Epithelial cell of proximal tubule (primary cell): ENCODE data around the gene VEZF1. TPM values are rescaled to one million over a fixed set of nuclear protein-coding genes. Genes with fewer than 3 reads are reported as not detected.
"Not testable (repeated sequence)": the region's sequence is repeated elsewhere in the genome, so short reads cannot be mapped to it uniquely, and the experiment has no call there.

Source experiments
- DNase-seq: peaks from one replicate; pipeline ENCODE4 v3.0.0-alpha.2; 2011; ENCODE audit warnings: low read depth
- H3K4me3 ChIP-seq: 2 replicates; pipeline ENCODE4 v1.5.1; 2011; ENCODE audit warnings: low read depth, mild to moderate bottlenecking, low read length
- CTCF ChIP-seq: conservative IDR thresholded peaks from 2 replicates; pipeline ENCODE4 v1.5.1; 2012; ENCODE audit warnings: low read depth, mild to moderate bottlenecking, low read length
- total RNA-seq: library from RNA; depleted of rRNA; stranded (reverse); fragments of >200 nt; gene quantifications from 2 replicates; pipeline ENCODE4 v1.2.3, GENCODE V29; 2015

VEZF1 gene
- total RNA-seq, 1 donor from 2014 or later, result 54.6 TPM

DNA sequence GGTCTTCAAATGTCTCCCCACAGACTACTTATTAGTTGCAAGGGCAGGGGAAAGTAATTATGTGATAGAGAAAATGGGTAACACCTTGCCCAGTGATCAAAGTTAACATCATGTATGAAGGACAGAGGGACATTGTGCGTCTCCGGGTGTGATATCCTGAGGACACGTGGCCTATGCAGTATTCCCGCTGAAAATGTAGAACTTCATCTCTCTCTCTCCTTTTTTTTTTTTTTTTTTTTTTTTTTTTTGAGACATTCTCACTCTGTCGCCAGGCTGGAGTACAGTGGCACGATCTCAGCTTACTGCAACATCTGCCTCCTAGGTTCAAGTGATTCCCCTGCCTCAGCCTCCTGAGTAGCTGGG, 24.9 kb downstream of the VEZF1 start:
- no peak for DNase-seq
- no peak overlapping the region for H3K4me3 ChIP-seq
- TF ChIP-seq CTCF, result no peak

- DNase-seq, result no peak
- TF ChIP-seq CTCF, result no peak
- H3K4me3 ChIP-seq, result no peak overlapping the region
These were observed 25.5 kb downstream of the VEZF1 start for GRCh38 chr17:57962279-57963148.

GRCh38 chr17:57959929-57960328, 28.1 kb downstream of the VEZF1 start:
- no peak overlapping the region for H3K4me3 ChIP-seq
- TF ChIP-seq CTCF, result no peak
- no peak for DNase-seq

- H3K4me3 ChIP-seq, DNase-seq: not testable (repeated sequence)
These were observed 29.7 kb downstream of the VEZF1 start for GRCh38 chr17:57958391-57958790.

- no peak for DNase-seq
- no peak overlapping the region for H3K4me3 ChIP-seq
- TF ChIP-seq CTCF, result no peak
These were observed 30.2 kb downstream of the VEZF1 start for GRCh38 chr17:57957886-57958285.

DNA sequence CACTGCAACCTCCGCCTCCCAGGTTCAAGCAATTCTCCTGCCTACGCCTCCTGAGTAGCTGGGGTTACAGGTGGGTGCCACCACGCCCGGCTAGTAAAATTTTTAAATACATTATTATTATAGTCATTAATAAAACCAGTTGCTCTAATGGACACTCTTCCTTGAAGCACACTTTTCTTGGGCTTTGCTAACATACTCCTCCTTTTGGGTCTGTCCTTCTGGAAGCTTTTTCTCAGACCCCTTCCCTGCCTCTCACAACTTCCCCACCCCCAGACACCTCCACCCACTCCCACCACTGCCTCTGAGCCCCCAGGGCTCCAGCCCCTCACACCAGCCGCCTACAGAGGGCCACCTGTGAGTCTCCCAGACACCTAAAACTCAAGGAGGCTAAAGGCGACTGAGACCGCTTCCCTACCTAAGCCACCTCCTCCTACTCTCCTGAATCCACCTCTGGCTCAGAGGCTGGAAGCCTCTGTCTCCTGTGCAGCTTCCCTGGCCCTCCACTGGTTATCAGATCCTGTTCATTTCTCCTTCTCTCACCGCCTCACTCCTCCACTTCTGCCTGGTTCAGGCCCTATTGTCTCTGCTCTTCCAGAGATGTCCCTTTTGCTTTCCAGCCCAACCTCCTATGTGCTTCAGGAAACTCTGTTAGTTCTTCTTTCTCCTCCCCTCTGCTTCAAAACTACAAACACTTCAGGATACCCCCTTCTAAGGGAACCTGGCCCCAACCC, 30.8 kb downstream of the VEZF1 start:
- H3K4me3 ChIP-seq, result no peak overlapping the region
- no peak for DNase-seq
- TF ChIP-seq CTCF, result no peak

DNA sequence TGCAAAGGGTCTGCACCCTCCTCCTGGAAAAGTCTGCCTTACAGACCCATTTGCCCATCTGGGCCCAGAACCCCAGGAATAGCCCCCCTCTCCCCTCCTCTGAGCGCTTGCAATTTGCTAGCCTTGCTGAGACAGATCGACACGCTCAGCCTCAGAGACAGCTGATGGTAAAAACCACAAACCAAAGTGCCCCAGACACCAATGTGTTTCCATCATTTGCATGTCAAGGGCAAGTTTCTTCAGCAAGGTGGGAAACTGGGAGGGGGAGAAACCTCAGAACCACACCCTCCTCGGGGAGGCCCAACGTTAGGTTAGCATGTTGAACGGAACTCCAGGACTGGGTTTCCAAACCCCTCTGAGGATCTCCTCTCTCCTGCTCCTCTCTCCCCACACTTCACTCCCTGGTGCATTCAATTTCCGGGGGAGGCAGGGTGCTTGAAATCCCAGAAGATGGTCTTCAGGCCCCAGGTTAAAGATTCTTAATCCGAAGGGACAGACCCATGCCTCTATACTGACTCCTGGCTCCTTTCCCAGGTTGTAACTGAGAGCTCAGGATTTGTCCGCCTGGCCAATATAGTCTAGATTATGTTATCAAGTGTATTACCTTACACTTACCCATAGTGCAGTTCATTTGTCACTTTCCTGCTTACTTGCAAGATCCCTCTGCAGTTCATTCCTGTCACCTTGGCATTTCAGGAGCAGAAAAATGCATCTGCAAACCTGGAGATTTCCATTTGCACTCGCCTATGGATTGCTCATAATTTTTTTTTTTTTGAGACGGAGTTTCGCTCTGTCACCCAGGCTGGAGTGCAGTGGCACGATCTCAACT, 31.5 kb downstream of the VEZF1 start:
- H3K4me3 ChIP-seq, result no peak overlapping the region
- no peak for TF ChIP-seq CTCF

More for the DNA sequence above, 31.5 kb downstream of the VEZF1 start:
- no peak for DNase-seq
